Ishikawa (cell line): ENCODE results near the gene DRD1.

ENCODE experiments used
- CEBPB ChIP-seq: IDR thresholded peaks from 2 replicates; pipeline ENCODE4 v1.6.1; 2012
- CREB1 ChIP-seq: IDR thresholded peaks from 2 replicates; pipeline ENCODE4 v1.6.1; 2012; ENCODE audit warnings: low read depth
- EGR1 ChIP-seq: IDR thresholded peaks from 2 replicates; pipeline ENCODE4 v1.6.1; 2012
- EP300 ChIP-seq: IDR thresholded peaks from 2 replicates; pipeline ENCODE4 v1.6.1; 2012; ENCODE audit warnings: borderline replicate concordance
- FOXM1 ChIP-seq: IDR thresholded peaks from 2 replicates; pipeline ENCODE4 v1.6.1; 2012; ENCODE audit warnings: low read depth, borderline replicate concordance
- NFIC ChIP-seq: IDR thresholded peaks from 2 replicates; pipeline ENCODE4 v1.6.1; 2012
- RAD21 ChIP-seq: IDR thresholded peaks from 2 replicates; pipeline ENCODE4 v1.6.1; 2012; ENCODE audit warnings: low read depth
- TAF1 ChIP-seq: IDR thresholded peaks from 2 replicates; pipeline ENCODE4 v1.6.1; 2012; ENCODE audit warnings: low read depth, mild to moderate bottlenecking
- TCF12 ChIP-seq: IDR thresholded peaks from 2 replicates; pipeline ENCODE4 v1.6.1; 2012; ENCODE audit warnings: low read depth
- TEAD4 ChIP-seq: IDR thresholded peaks from 2 replicates; pipeline ENCODE4 v1.6.1; 2012
- USF1 ChIP-seq: IDR thresholded peaks from 2 replicates; pipeline ENCODE4 v1.6.1; 2012
- YY1 ChIP-seq: IDR thresholded peaks from 2 replicates; pipeline ENCODE4 v1.6.1; 2012; ENCODE audit warnings: low read depth
- TF ChIP-seq, protein P1 (sequence below): IDR thresholded peaks from 2 replicates; pipeline ENCODE4 v1.6.1; 2012; ENCODE audit warnings: low read depth, mild to moderate bottlenecking
- TF ChIP-seq, protein P2 (sequence below): IDR thresholded peaks from 2 replicates; pipeline ENCODE4 v1.6.1; 2012

GRCh38 chr5:175447571-175447970 lies 3.6 kb upstream of the DRD1 start:
- TF ChIP-seq TCF12 (no peak), TAF1 (no peak), CREB1 (no peak), CEBPB (no peak), EP300 (no peak), NFIC (no peak), USF1 (no peak), EGR1 (no peak), TEAD4 (no peak), FOXM1 (no peak), RAD21 (no peak), YY1 (no peak)
- TF ChIP-seq, protein P1, sequence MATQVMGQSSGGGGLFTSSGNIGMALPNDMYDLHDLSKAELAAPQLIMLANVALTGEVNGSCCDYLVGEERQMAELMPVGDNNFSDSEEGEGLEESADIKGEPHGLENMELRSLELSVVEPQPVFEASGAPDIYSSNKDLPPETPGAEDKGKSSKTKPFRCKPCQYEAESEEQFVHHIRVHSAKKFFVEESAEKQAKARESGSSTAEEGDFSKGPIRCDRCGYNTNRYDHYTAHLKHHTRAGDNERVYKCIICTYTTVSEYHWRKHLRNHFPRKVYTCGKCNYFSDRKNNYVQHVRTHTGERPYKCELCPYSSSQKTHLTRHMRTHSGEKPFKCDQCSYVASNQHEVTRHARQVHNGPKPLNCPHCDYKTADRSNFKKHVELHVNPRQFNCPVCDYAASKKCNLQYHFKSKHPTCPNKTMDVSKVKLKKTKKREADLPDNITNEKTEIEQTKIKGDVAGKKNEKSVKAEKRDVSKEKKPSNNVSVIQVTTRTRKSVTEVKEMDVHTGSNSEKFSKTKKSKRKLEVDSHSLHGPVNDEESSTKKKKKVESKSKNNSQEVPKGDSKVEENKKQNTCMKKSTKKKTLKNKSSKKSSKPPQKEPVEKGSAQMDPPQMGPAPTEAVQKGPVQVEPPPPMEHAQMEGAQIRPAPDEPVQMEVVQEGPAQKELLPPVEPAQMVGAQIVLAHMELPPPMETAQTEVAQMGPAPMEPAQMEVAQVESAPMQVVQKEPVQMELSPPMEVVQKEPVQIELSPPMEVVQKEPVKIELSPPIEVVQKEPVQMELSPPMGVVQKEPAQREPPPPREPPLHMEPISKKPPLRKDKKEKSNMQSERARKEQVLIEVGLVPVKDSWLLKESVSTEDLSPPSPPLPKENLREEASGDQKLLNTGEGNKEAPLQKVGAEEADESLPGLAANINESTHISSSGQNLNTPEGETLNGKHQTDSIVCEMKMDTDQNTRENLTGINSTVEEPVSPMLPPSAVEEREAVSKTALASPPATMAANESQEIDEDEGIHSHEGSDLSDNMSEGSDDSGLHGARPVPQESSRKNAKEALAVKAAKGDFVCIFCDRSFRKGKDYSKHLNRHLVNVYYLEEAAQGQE = no peak
- TF ChIP-seq, protein P2, sequence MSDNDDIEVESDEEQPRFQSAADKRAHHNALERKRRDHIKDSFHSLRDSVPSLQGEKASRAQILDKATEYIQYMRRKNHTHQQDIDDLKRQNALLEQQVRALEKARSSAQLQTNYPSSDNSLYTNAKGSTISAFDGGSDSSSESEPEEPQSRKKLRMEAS = no peak
